HG02623 (cell line): ENCODE measurements around the gene ASPSCR1.

ENCODE experiments used
- ATAC-seq: cut with Tn5 transposase; IDR thresholded peaks from one replicate; pipeline ENCODE4 v1.9.1; 2021; ENCODE audit warnings: moderate library complexity; ENCODE audit not compliant: unreplicated experiment

ASPSCR1 gene, protein sequence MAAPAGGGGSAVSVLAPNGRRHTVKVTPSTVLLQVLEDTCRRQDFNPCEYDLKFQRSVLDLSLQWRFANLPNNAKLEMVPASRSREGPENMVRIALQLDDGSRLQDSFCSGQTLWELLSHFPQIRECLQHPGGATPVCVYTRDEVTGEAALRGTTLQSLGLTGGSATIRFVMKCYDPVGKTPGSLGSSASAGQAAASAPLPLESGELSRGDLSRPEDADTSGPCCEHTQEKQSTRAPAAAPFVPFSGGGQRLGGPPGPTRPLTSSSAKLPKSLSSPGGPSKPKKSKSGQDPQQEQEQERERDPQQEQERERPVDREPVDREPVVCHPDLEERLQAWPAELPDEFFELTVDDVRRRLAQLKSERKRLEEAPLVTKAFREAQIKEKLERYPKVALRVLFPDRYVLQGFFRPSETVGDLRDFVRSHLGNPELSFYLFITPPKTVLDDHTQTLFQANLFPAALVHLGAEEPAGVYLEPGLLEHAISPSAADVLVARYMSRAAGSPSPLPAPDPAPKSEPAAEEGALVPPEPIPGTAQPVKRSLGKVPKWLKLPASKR

DNA sequence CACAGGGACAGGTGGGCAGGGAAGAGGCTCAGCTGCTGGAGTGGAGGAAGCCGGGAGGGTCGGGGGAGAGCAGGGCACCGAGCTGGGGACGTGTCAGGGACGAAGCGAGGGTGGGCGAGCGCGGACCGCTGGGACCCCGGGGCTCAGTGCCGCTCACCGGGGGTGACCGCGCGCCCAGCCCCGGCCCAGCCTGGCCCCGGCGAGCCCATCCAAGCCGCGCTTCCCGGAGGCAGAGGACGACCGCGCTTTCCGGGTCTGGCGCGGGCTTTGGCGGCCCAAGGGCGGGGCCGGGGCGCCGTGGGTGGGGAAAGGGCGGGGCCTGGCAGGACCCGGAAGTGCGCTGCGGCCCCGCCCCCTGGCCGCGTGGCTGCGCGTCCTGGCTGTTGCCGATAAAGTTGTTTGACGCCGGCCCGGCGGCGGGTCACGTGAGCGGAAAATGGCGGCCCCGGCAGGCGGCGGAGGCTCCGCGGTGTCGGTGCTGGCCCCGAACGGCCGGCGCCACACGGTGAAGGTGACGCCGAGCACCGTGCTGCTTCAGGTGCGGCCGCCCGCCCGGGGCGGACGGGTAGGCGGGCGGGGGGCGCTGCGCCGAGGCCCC, at the start of gene ASPSCR1:
ASPSCR1 (plus strand) TSS at position 419 of the 598 bp plus-strand sequence; CDS start at position 437, 18 bp downstream.
- peak; percentile 82 for ATAC-seq

DNA sequence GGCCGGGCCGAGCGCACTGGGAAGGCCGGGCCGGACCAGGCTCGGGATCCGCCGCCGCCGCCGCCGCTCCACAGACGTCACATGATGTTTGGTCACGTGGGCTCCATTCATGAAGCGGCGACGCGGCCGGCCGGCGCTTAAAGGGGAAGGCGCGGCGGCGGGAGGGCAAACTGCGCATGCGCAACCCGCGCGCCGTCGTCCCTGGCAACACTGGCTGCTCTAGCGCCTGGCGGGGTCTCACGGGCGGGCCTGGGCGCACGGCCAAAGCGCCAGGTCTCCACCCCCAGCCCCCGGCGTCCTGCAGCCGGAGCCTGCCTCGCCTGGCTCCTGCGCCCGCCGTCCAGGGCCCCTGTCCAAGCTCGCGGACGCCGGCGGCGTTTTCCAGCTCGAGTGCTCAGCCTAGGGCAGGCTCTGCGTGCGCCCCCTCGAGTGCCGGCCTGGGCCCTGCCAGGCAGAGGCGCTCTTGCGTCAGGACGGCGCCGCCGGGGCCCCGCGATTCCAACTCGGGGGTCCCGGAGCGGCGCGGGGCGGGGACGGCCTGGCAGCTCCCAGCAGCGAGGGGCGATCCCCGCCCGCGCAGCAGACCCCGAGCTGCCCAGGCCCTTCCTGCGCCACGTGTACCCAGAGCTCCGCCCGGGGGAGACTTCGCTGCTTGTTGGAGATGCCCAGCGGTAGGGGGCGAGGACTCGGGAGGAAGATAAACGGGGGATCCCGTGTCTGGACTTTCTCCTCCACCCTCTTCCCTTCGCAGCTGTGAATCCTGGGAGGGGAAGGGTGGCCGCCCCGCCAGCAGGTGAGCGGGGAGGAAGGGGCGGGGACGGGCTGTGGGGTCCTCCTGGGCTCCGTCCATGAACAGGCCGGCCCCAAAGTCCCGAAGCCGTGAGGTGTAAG, 49.5 kb upstream of the ASPSCR1 start, which contains the start of gene MAFG:
MAFG (minus strand) TSS at position 83 of the 891 bp plus-strand sequence. CDS start 4,550 bp downstream, outside the sequence.
- ATAC-seq = peak; percentile 47

DNA sequence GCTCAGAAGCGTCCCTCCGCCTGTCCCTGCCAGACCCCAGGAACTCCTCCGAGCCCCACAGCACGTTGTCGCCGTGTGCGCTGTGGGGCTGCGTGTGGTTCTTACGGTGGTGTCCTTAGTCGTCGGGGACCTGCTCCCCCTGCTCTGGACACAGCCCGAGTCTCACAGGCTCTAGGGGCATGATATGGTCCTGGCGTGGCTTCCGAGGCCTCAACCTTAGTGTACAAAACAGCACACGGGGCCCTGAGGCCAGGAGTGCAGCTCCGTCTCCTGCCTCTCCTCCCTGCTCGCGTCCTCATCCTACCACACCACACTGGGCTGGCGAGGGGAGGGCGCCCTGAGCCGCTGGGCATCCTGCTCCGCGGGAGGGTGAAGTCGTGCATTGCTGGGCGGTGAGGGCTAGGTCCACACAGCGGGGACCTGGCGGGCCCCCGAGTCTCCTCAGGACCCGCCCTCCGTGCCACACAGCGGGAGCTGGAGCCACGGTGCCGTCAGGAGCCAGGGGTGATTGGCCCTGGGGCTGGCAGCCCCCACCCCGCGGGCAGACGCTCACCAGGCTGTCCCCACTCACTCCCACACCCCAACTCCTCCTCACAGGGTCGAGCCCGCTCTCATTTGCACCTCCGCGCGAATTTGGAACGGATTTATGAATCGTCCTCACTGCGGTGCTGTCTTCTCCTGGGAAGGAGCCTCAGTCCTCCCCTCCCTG, 48.7 kb upstream of the ASPSCR1 start:
- ATAC-seq = no peak

DNA sequence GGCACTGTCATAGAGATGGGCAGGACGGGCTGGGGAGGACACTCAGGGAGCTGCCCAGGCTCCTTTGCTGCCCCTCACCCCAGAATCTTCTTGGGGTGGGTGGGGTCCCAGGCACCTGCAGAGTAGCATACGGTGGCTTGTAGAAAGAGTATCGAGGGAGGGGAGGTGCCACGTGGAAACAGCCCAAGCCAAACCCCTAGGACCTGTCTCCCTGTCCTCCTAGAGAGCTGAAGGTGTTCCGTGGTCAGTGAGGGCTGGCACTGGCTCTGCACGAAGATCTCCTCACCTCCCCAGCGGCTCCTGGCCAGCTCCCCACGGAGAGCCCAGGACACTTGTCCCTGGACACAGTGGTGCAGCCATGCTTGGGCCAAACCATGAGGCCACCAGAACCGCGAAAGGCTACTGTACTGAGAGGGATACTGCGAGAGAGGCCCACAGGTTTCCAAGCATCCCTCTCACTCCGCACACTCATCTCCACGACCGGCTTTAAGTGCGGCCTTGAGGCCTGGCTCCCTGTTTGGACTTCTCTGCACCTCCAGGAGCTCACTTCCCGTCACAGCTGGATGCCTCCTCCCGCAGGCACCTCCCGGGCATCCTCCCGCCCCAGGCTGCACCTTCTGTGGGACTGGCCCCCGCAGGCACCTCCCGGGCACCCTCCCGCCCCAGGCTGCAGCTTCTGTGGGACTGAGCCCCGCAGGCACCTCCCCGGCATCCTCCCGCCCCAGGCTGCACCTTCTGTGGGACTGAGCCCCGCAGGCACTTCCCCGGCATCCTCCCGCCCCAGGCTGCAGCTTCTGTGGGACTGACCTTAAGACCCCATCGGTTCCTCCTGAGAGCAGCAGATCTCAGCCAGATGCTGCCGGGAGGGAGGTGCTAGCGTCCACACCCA, 47.9 kb upstream of the ASPSCR1 start:
- ATAC-seq = no peak

DNA sequence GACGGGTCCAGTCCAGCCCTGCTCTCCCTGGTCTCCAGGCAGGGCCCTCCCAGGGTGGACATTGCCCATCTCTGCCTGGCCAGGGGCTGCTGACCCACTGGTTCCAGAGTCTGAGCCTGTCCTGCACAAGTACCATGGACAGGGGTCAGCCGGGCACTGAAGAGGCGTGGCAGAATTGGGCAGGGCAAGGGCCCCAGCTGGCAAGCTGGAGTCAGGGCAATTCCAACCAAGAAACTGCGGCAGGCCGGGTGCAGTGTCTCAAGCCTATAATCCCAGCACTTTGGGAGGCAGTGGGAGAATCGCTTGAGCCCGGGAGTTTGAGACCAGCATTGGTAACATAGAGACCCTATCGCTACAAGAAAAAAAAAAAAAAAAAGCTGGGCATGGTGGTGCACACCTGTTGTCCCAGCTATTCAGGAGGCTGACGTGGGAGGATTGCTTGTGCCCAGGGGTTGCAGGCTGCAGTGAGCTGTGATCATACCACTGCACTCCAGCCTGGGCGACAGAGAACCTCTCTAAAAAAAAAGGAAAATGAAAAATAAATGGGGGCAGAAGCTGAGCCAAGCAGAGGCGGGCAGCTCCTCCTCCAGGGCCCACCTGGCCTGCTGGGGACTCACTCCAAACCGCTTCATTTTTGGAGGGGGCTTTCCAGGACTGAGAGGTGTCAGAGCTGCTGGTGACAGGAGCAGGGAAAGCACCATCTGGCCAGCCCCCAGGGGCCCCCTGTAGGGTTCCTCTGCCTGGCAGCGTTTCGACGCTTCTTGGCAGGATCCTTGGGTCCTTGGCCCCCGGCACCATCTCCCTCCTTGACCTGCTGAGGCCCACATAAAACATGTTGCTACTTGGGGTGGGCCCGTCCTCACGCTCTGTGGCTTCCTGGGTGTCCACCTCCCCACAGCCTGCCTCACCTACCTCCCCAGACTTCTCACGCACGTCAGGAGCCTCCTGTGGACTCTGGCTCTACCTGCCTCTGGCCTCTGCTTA, 47.0 kb upstream of the ASPSCR1 start:
- no peak for ATAC-seq

DNA sequence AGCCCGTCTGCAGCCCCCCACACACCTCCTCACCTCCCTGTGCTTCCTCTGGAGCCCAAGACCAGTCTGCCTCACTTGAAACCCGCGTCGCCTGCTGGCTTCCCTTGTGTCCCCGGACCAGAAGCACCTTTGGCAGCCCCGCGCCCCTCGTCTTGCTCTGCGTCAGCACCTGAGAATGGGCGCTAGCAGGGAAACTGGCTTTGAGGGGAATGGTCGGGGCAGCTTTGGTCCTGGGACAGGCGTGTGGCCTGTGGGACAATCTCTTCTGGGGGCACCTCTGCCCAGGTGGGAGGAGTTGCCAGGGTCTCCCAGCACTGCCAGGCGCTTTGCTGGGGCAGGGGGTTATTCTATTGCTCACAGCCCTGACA, 46.3 kb upstream of the ASPSCR1 start:
- no peak for ATAC-seq

DNA sequence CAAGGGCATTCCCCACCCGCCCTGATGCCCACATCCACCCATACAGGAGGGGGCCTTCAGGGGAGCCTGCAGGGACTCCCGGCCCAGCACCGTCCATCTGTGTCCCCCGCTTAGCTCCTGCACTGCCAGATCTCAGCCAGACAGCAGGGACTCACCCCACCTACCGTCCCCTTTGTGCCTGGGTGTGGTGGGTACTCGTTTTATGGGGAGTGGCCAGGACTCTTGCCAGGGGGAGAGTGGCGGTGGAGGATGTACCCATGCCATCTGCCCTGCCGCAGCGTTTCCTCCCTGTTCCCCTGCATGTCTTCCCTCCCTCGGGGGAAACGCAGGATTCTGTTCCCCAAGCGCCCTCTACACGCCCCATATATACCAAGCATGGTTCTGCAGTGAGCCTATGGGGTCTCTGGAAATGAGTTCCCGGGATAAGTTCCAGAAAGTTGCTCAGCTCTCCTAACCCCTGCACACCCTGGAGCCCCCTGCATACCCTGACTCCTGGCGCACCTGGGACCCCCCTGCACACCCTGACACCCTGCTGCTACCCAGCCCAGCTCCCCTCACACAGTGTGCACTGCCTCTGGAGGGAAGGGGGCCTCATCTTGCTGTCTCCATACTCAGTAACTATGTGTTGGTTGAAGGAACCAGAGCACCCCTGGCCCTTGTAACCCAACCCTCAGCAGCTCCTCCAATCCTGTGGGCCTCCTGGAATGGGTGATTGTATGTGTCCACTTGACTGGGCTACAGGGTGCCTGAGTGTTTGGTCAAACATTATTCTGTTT, 45.7 kb upstream of the ASPSCR1 start:
- no peak for ATAC-seq

DNA sequence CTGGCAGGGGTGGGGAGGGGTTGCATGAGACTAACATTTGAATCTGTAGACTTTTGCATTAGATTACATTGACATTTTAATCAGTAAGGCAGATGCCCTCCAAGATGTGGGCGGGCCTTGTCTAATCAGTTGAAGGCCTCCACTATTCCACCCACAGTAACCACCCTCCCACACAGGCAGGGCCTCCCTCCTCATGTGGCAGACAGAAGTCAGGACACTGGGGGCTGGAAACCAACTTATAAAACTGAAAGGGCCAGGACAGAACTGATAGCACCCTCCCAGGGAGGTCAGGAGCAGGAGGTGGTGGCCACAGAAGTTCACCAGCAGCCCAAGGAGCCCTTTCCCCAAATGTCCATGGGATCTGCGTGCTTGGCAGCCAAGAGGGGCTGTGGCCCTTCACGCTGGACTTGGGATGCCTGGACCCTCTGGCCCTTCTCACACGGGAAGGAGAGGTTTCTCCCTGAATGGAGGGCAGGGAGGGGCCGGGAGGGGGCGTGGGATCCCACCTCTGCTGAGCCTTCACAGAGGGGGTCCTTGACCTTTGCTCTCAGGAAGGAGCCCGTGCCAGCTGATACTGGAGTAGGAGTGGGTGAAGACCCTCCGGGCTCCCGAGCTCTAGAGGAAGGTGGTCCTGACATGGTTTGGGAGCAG, 45.0 kb upstream of the ASPSCR1 start:
- ATAC-seq = no peak

DNA sequence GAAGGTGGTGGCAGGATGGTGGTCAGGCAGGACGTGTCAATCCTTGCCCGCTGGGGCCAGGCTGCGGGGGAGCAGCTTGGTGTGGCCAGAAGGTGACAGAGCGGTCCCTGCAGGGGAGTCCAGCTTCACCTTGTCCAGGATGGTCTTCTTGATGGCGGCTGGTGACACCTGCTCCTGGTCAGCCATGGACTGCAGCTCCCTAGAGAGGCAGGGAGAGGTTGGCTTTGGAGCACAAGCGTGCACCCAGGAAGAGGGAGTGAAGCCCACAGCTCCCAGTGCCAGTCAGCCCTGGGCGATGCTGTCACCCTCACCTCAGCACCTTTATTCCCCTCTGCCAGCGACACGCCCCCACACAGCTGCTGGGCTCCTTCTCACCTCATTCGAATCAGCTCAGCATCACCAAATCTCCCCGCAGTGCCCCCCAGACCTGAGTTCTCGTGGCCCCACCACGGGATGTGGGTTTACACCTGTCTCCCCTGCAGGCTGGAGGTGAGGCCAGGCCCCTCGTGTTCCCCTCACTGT, 44.2 kb upstream of the ASPSCR1 start:
- no peak for ATAC-seq

DNA sequence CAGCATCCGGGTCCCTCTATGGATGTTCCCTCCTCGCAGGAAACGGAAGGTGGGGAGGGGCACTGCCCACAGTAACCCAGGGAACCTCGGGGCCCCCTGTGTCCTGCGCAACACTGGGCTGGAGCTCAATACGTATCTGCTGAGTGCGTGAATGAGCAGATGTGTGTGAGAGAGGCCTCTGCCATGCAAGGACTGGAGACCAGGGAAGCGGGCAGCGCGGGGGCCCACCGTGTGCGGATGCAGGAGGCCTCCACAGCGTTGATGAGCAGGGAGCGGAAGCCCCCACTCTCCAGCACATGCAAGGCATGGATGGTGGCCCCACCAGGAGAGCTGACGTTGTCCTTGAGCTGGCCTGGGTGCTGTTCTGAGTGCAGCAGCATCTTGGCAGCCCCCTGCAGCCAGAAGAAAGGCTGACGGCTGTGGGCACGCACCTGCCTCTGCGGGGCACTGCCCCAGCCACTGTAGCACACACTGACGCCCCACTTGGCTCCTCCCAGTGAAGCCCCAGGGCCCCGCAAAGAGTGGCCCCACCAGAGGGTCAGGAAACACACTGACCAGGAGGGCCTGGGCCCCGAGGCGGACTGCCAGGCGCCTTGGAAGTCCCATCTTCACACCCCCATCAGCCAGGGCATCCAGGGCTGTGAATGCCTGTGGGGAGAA, 43.2 kb upstream of the ASPSCR1 start:
- no peak for ATAC-seq

DNA sequence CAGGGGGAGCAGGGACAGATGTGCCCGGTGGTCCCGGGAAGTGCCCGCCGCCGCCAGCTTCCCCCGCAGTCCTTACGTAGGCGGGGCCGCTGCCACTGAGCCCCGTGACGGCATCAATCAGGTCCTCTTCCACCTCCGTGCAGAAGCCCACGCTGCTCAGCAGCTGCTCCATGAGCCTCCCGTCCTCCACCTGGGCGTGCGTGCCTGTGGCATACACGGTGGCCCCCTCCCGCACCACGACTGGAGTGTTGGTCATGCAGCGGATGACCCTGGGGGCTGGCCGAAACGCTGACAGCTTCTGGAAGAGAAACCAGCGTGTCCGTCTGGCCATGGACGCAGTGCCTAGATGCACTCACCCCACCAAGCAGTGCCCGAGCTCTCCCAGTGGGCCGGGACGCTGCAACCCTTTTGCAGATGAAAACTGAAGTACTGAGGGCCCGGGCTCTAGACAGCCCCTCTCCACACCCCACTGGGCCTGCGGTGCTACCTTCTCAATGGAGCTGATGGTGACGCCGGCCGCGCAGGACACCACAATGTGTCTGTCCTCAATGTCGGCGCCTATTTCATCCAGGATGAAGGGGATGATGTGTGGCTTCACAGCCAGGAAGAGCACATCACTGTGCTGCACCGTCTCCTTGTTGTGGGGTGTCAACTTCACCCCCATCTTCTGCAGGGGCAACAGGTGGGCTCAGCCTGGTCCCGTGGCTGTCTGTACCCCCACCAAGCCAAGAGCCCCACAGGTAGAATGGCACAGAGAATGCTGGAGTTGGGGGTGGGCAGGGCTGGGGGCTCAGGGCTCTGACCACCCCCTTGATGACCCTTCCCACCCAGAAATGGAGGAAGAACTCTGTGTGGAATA, 42.4 kb upstream of the ASPSCR1 start:
- ATAC-seq = no peak

DNA sequence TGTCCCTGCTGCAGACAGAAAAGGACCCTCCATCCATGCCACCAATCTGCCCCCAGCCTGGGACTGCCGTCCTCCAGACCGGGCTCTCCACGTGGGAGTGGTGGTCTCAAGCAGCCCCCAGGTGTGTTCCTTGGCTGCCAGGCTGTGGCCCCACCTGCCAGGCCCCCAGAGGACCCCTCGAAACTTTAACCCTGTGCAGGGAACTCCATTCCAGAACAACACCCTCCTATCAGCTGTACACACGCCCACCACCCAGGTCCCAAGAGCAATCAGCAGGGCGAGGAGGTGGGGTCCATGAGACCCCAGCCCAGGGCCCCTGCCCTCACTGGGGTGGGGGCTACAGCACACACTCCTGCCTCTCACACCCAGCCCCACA, 41.7 kb upstream of the ASPSCR1 start:
- ATAC-seq = no peak

DNA sequence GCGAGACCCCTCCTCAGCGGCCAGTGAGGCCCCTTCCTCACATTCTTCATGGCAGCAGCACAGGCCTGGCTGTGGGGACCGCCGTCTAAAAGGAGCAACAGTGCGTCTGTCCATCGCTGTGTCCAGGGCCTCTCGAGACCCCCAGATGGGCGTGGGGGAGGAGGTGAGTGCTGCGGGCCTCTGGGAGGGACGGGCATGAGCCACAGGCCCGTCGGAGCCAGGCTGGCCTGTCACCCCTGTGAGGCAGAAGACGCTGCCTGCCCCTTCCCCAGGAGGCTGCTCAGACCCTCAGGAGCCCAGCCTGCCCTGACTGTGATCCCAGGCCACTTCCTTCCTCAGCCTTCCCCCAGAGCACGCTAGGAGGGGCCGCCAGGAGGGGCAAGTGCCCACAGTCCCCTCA, 38.2 kb upstream of the ASPSCR1 start:
- no peak for ATAC-seq

DNA sequence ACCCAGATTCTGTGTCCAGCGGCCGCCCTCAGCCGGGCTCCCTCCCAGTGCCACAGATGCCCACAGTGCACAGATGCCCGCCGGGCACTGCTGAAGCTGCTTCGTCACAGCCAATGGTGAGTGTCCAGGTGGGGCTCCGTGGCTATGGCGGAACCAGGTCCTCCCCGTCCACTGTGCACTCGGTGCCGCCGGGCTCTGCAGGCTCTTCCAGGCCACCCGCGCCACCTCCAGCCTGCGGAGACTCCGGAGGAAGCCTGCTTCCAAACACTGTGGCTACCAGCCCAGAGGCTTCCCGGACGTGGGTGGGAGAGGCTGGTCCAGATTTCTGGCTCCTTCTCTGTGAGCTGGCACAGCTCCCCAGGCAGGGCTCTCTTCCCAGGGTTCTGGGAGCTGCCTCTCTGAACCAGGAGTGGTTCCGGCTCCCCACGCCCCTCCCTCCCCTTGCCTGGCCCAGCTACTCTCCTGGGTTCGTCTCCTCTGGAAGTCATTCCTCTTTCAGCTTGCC, 37.5 kb upstream of the ASPSCR1 start:
- ATAC-seq = no peak
